ENCODE data around the gene MIEF2. TPM values are rescaled to one million over a fixed set of nuclear protein-coding genes. Genes with fewer than 3 reads are reported as not detected.
A peak's percentile ranks its signal among the peaks of the same experiment; 100 is the strongest.

MIEF2 gene
- total RNA-seq, 2 experiments from 2014 or later: 14.0 to 14.7 TPM

- H3K36me3 Mint-ChIP-seq: peaks cover 5% of the 10 kb centered on the region
- H3K27me3 Mint-ChIP-seq: no peaks in the 10 kb centered on the region
- POLR2A ChIA-PET: no interaction called here
- H3K4me1 Mint-ChIP-seq: peaks cover 20% of the 10 kb centered on the region
- no peak overlapping the region for H3K27ac Mint-ChIP-seq
- no peak for ATAC-seq (ENCODE audit: low read depth)
- no peak for DNase-seq
- H3K9me3 Mint-ChIP-seq: no peaks in the 10 kb centered on the region
- H3K4me3 Mint-ChIP-seq: no peak overlapping the region
Observed at GRCh38 chr17:18254888-18255649, 5.4 kb upstream of the MIEF2 start.

- POLR2A ChIA-PET: interaction anchor here (0.6 kb wide), 1 partner anchor 116 kb away, joined by 3 read pairs; no protein-coding TSS in a partner anchor
- DNase-seq: no peak
- peaks cover 20% of the 10 kb centered on the region for H3K4me1 Mint-ChIP-seq
- no peaks in the 10 kb centered on the region for H3K27me3 Mint-ChIP-seq
- H3K4me3 Mint-ChIP-seq: no peak overlapping the region
- H3K27ac Mint-ChIP-seq: no peak overlapping the region
- no peak for ATAC-seq (ENCODE audit: low read depth)
- peaks cover 5% of the 10 kb centered on the region for H3K36me3 Mint-ChIP-seq
- H3K9me3 Mint-ChIP-seq: no peaks in the 10 kb centered on the region
Observed at GRCh38 chr17:18256351-18256750, 4.1 kb upstream of the MIEF2 start.

GRCh38 chr17:18256776-18257175 is 3.7 kb upstream of the MIEF2 start:
- DNase-seq (no peak), ATAC-seq (ENCODE audit: low read depth) (no peak)
- peak overlapping the region; percentile 16 for H3K27ac Mint-ChIP-seq
- no peaks in the 10 kb centered on the region for H3K9me3 Mint-ChIP-seq
- no peaks in the 10 kb centered on the region for H3K27me3 Mint-ChIP-seq
- peak overlapping the region; percentile 99 for H3K4me3 Mint-ChIP-seq
- POLR2A ChIA-PET: interaction anchor here (0.6 kb wide), 2 partner anchors 14 to 116 kb away, joined by 3 read pairs; no protein-coding TSS in a partner anchor
- H3K4me1 Mint-ChIP-seq: peaks cover 24% of the 10 kb centered on the region
- H3K36me3 Mint-ChIP-seq: peaks cover 3% of the 10 kb centered on the region

GRCh38 chr17:18257268-18257981 is 3.0 kb upstream of the MIEF2 start:
- Mint-ChIP-seq H3K4me3 (peak overlapping the region; percentile 99), H3K36me3 (peaks cover 3% of the 10 kb centered on the region), H3K9me3 (no peaks in the 10 kb centered on the region), H3K4me1 (peaks cover 26% of the 10 kb centered on the region), H3K27me3 (no peaks in the 10 kb centered on the region), H3K27ac (peak overlapping the region; percentile 92)
- DNase-seq: no peak
- POLR2A ChIA-PET: interaction anchor here (0.6 kb wide), 2 partner anchors 15 to 115 kb away, joined by 3 read pairs; no protein-coding TSS in a partner anchor
- no peak for ATAC-seq (ENCODE audit: low read depth)

GRCh38 chr17:18257982-18258355 is 2.5 kb upstream of the MIEF2 start:
- Mint-ChIP-seq H3K4me3 (peak overlapping the region; percentile 99), H3K27ac (peak overlapping the region; percentile 92), H3K9me3 (no peaks in the 10 kb centered on the region), H3K4me1 (peaks cover 26% of the 10 kb centered on the region), H3K36me3 (peaks cover 3% of the 10 kb centered on the region), H3K27me3 (no peaks in the 10 kb centered on the region)
- peak; percentile 67 for DNase-seq
- ATAC-seq (ENCODE audit: low read depth): peak; percentile 21
- POLR2A ChIA-PET: no interaction called here

- peaks cover 28% of the 10 kb centered on the region for H3K4me1 Mint-ChIP-seq
- H3K36me3 Mint-ChIP-seq: peaks cover 4% of the 10 kb centered on the region
- POLR2A ChIA-PET: interaction anchor here (0.7 to 1.6 kb wide), 4 partner anchors 32 to 76 kb away, joined by 3 to 7 read pairs (median 4); partner anchors contain the start of genes SMCR8 and TOP3A
- H3K9me3 Mint-ChIP-seq: no peaks in the 10 kb centered on the region
- H3K4me3 Mint-ChIP-seq: peak within 1 kb of the TSS; percentile 99
- peak; percentile 74 for DNase-seq
- peak; percentile 10 for ATAC-seq (ENCODE audit: low read depth)
- peak within 1 kb of the TSS; percentile 92 for H3K27ac Mint-ChIP-seq
- H3K27me3 Mint-ChIP-seq: no peaks in the 10 kb centered on the region
Observed at GRCh38 chr17:18258356-18259038, 2.0 kb upstream of the MIEF2 start, which contains the start of gene FLII. FLII (minus strand) TSS chr17:18258738; CDS start chr17:18258690, 48 bp downstream.

- POLR2A ChIA-PET: interaction anchor here (0.7 to 1.6 kb wide), 5 partner anchors 10 to 77 kb away, joined by 3 to 7 read pairs (median 4); partner anchors contain the start of genes SMCR8 and TOP3A
- Mint-ChIP-seq H3K4me1 (peaks cover 28% of the 10 kb centered on the region), H3K27ac (peak overlapping the region; percentile 87), H3K4me3 (peak overlapping the region; percentile 84), H3K36me3 (peaks cover 4% of the 10 kb centered on the region), H3K27me3 (no peaks in the 10 kb centered on the region), H3K9me3 (no peaks in the 10 kb centered on the region)
- DNase-seq: no peak
- ATAC-seq (ENCODE audit: low read depth): no peak
Observed at GRCh38 chr17:18259621-18260331, 686 bp upstream of the MIEF2 start.

- DNase-seq (no peak), ATAC-seq (ENCODE audit: low read depth) (no peak)
- no peaks in the 10 kb centered on the region for H3K27me3 Mint-ChIP-seq
- H3K27ac Mint-ChIP-seq: peak overlapping the region; percentile 87
- H3K4me1 Mint-ChIP-seq: peaks cover 25% of the 10 kb centered on the region
- peak overlapping the region; percentile 84 for H3K4me3 Mint-ChIP-seq
- peaks cover 4% of the 10 kb centered on the region for H3K36me3 Mint-ChIP-seq
- no peaks in the 10 kb centered on the region for H3K9me3 Mint-ChIP-seq
- POLR2A ChIA-PET: interaction anchor here (1.0 to 1.2 kb wide), 2 partner anchors 8 to 15 kb away, joined by 3 read pairs; no protein-coding TSS in a partner anchor
Observed at GRCh38 chr17:18261146-18261515, 669 bp downstream of the MIEF2 start.

GRCh38 chr17:18261659-18262058 is 1.2 kb downstream of the MIEF2 start:
- peaks cover 27% of the 10 kb centered on the region for H3K4me1 Mint-ChIP-seq
- DNase-seq (no peak), ATAC-seq (ENCODE audit: low read depth) (no peak)
- H3K4me3 Mint-ChIP-seq: peak overlapping the region; percentile 84
- H3K9me3 Mint-ChIP-seq: no peaks in the 10 kb centered on the region
- H3K27me3 Mint-ChIP-seq: no peaks in the 10 kb centered on the region
- peaks cover 4% of the 10 kb centered on the region for H3K36me3 Mint-ChIP-seq
- POLR2A ChIA-PET: interaction anchor here (1.0 to 1.2 kb wide), 2 partner anchors 9 to 14 kb away, joined by 3 read pairs; no protein-coding TSS in a partner anchor
- peak overlapping the region; percentile 87 for H3K27ac Mint-ChIP-seq

GRCh38 chr17:18262111-18262510 is 1.6 kb downstream of the MIEF2 start:
- Mint-ChIP-seq H3K27me3 (no peaks in the 10 kb centered on the region), H3K4me1 (peaks cover 24% of the 10 kb centered on the region), H3K4me3 (peak overlapping the region; percentile 84), H3K9me3 (no peaks in the 10 kb centered on the region), H3K36me3 (peaks cover 4% of the 10 kb centered on the region), H3K27ac (peak overlapping the region; percentile 30)
- no peak for ATAC-seq (ENCODE audit: low read depth)
- POLR2A ChIA-PET: interaction anchor here (1.0 to 1.2 kb wide), 2 partner anchors 9 to 14 kb away, joined by 3 read pairs; no protein-coding TSS in a partner anchor
- no peak for DNase-seq

GRCh38 chr17:18262641-18263040 is 2.2 kb downstream of the MIEF2 start:
- Mint-ChIP-seq H3K27ac (no peak overlapping the region), H3K9me3 (no peaks in the 10 kb centered on the region), H3K27me3 (no peaks in the 10 kb centered on the region), H3K4me3 (no peak overlapping the region), H3K36me3 (peaks cover 4% of the 10 kb centered on the region), H3K4me1 (peaks cover 24% of the 10 kb centered on the region)
- no peak for DNase-seq
- no peak for ATAC-seq (ENCODE audit: low read depth)
- POLR2A ChIA-PET: no interaction called here

GRCh38 chr17:18263885-18264682 is 3.6 kb downstream of the MIEF2 start:
- H3K36me3 Mint-ChIP-seq: peaks cover 1% of the 10 kb centered on the region
- no peak overlapping the region for H3K4me3 Mint-ChIP-seq
- H3K27me3 Mint-ChIP-seq: no peaks in the 10 kb centered on the region
- DNase-seq: no peak
- no peak for ATAC-seq (ENCODE audit: low read depth)
- H3K4me1 Mint-ChIP-seq: peaks cover 21% of the 10 kb centered on the region
- no peak overlapping the region for H3K27ac Mint-ChIP-seq
- no peaks in the 10 kb centered on the region for H3K9me3 Mint-ChIP-seq
- POLR2A ChIA-PET: interaction anchor here (0.9 to 1.2 kb wide), 2 partner anchors 14 to 27 kb away, joined by 3 read pairs; no protein-coding TSS in a partner anchor
